ENCODE data around the gene TDRD3.
A peak's percentile ranks its signal among the peaks of the same experiment; 100 is the strongest.

Gene TDRD3

GRCh38 chr13:60577761-60578160 is 180.7 kb downstream of the TDRD3 start:
- no peak for DNase-seq (ENCODE audit: low read depth)

GRCh38 chr13:60583196-60583888 is 186.3 kb downstream of the TDRD3 start:
- no peak for DNase-seq (ENCODE audit: low read depth)

- peak; percentile 1 for DNase-seq (ENCODE audit: low read depth)
These were observed 187.1 kb downstream of the TDRD3 start for GRCh38 chr13:60583911-60584753.

GRCh38 chr13:60584976-60585375 is 188.0 kb downstream of the TDRD3 start:
- no peak for DNase-seq (ENCODE audit: low read depth)

- DNase-seq (ENCODE audit: low read depth) = no peak
These were observed 194.1 kb downstream of the TDRD3 start for GRCh38 chr13:60590800-60591747.

- no peak for DNase-seq (ENCODE audit: low read depth)
These were observed 206.0 kb downstream of the TDRD3 start for GRCh38 chr13:60603049-60603448.

GRCh38 chr13:60604058-60604457 is 207.0 kb downstream of the TDRD3 start:
- no peak for DNase-seq (ENCODE audit: low read depth)

GRCh38 chr13:60608954-60609353 is 211.9 kb downstream of the TDRD3 start:
- no peak for DNase-seq (ENCODE audit: low read depth)

- no peak for DNase-seq (ENCODE audit: low read depth)
These were observed 214.5 kb downstream of the TDRD3 start for GRCh38 chr13:60611523-60611922.

GRCh38 chr13:60612593-60612992 is 215.6 kb downstream of the TDRD3 start:
- DNase-seq (ENCODE audit: low read depth) = no peak

GRCh38 chr13:60613080-60613479 is 216.1 kb downstream of the TDRD3 start:
- DNase-seq (ENCODE audit: low read depth) = no peak

GRCh38 chr13:60617991-60618733 is 221.1 kb downstream of the TDRD3 start:
- DNase-seq (ENCODE audit: low read depth) = no peak

GRCh38 chr13:60619461-60619860 is 222.4 kb downstream of the TDRD3 start:
- DNase-seq (ENCODE audit: low read depth) = no peak

- DNase-seq (ENCODE audit: low read depth) = no peak
These were observed 223.8 kb downstream of the TDRD3 start for GRCh38 chr13:60620611-60621395.

GRCh38 chr13:60623151-60623550 is 226.1 kb downstream of the TDRD3 start:
- DNase-seq (ENCODE audit: low read depth) = no peak
